ENCODE data around the gene ARHGEF18.
A peak's percentile ranks its signal among the peaks of the same experiment; 100 is the strongest.
"Not testable (repeated sequence)": the region's sequence is repeated elsewhere in the genome, so short reads cannot be mapped to it uniquely, and the experiment has no call there.

Gene ARHGEF18

GRCh38 chr19:7349231-7349591 is 474 bp downstream of the ARHGEF18 start:
- DNase-seq = no peak

- peak in 2 of 4 experiments; percentile 40 to 59 for DNase-seq
These were observed 1.4 kb downstream of the ARHGEF18 start for GRCh38 chr19:7349961-7350711.

GRCh38 chr19:7351861-7352260 is 3.1 kb downstream of the ARHGEF18 start:
- no peak for DNase-seq

GRCh38 chr19:7355151-7355820 is 6.5 kb downstream of the ARHGEF18 start:
- no peak for DNase-seq

- DNase-seq = no peak
These were observed 7.1 kb downstream of the ARHGEF18 start for GRCh38 chr19:7355871-7356270.

- no peak for DNase-seq
These were observed 8.3 kb downstream of the ARHGEF18 start for GRCh38 chr19:7356899-7357627.

GRCh38 chr19:7358102-7358597 is 9.4 kb downstream of the ARHGEF18 start:
- no peak for DNase-seq

- DNase-seq = no peak
These were observed 11.8 kb downstream of the ARHGEF18 start for GRCh38 chr19:7360393-7360984.

GRCh38 chr19:7363225-7363624 is 14.5 kb downstream of the ARHGEF18 start:
- no peak for DNase-seq

- no peak for DNase-seq
These were observed 18.1 kb downstream of the ARHGEF18 start for GRCh38 chr19:7366701-7367420.

- DNase-seq = no peak
These were observed 19.7 kb downstream of the ARHGEF18 start for GRCh38 chr19:7368456-7368855.

GRCh38 chr19:7368866-7369265 is 20.1 kb downstream of the ARHGEF18 start:
- not testable (repeated sequence) for DNase-seq

- DNase-seq = no peak
These were observed 21.8 kb downstream of the ARHGEF18 start for GRCh38 chr19:7370546-7370945.

- DNase-seq = no peak
These were observed 22.3 kb downstream of the ARHGEF18 start for GRCh38 chr19:7371001-7371400.

- DNase-seq = no peak
These were observed 24.1 kb downstream of the ARHGEF18 start for GRCh38 chr19:7372810-7373209.

GRCh38 chr19:7373862-7374261 is 25.1 kb downstream of the ARHGEF18 start:
- DNase-seq = no peak

- DNase-seq = no peak
These were observed 27.6 kb downstream of the ARHGEF18 start for GRCh38 chr19:7376151-7376852.

GRCh38 chr19:7377196-7377595 is 28.5 kb downstream of the ARHGEF18 start:
- DNase-seq = no peak

GRCh38 chr19:7381073-7381390 is 32.3 kb downstream of the ARHGEF18 start:
- DNase-seq = no peak

GRCh38 chr19:7382694-7383093 is 34.0 kb downstream of the ARHGEF18 start:
- no peak for DNase-seq

GRCh38 chr19:7383284-7383683 is 34.5 kb downstream of the ARHGEF18 start:
- DNase-seq = no peak

- no peak for DNase-seq
These were observed 36.3 kb downstream of the ARHGEF18 start for GRCh38 chr19:7385062-7385461.
